Right lobe of liver (tissue), 6 donors: ENCODE measurements around the gene FGF2. TPM values are rescaled to one million over a fixed set of nuclear protein-coding genes. Genes with fewer than 3 reads are reported as not detected.

Experiments used
- ATAC-seq, 4 donors: fragments of 200-7000 bp; cut with Tn5 transposase; one replicate each; pipeline ENCODE4 v1.9.1; 2020; ENCODE audit warnings: mild to moderate bottlenecking in 4 of 4, moderate library complexity in 4 of 4
- DNase-seq, 3 donors: peaks; one replicate each; pipeline ENCODE4 v3.0.0-alpha.2; 2020
- H3K27ac ChIP-seq, 3 donors: fragments of 200-600 bp; one replicate each; pipeline ENCODE4 v1.8.0; 2022
- H3K27me3 ChIP-seq, 2 donors: fragments of 200-600 bp; one replicate each; pipeline ENCODE4 v1.8.0; 2022
- H3K36me3 ChIP-seq, 4 donors: fragments of 200-600 bp; sonication (generic) in 1 of 4; one replicate each; pipeline versions ENCODE4 v1.5.1 to v1.8.0; 2017 to 2022; ENCODE audit warnings: control low read depth in 1 of 4
- H3K4me1 ChIP-seq, 4 donors: fragments of 200-600 bp; sonication (generic) in 1 of 4; one replicate each; pipeline versions ENCODE4 v1.5.1 to v1.8.0; 2017 to 2022; ENCODE audit warnings: control low read depth in 1 of 4
- H3K4me3 ChIP-seq, 3 donors: fragments of 200-600 bp; one replicate each; pipeline ENCODE4 v1.8.0; 2022
- H3K9me3 ChIP-seq, 4 donors: fragments of 200-600 bp; sonication (generic) in 1 of 4; one replicate each; pipeline versions ENCODE4 v1.5.1 to v1.8.0; 2017 to 2022; ENCODE audit warnings: control low read depth in 1 of 4
- CTCF ChIP-seq, 4 donors: fragments of 200-600 bp in 3 of 4; fragments of 450-650 bp in 1 of 4; IDR thresholded peaks; one replicate each; pipeline versions ENCODE4 v1.5.1 to v1.8.0; 2016 to 2022; ENCODE audit warnings: antibody characterized with exemption in 4 of 4, mild to moderate bottlenecking in 2 of 4
- POLR2A ChIP-seq: fragments of 450-650 bp; IDR thresholded peaks from one replicate; pipeline ENCODE4 v1.6.1; 2017; ENCODE audit warnings: antibody characterized with exemption, mild to moderate bottlenecking
- WGBS: methylation state at CpG from one replicate; pipeline ENCODE4 v1.1.6; 2018; ENCODE audit warnings: low coverage, low lambda C conversion rate; ENCODE audit not compliant: insufficient coverage; ENCODE audit errors: missing lambda C conversion rate; 5-methylcytosine and 5-hydroxymethylcytosine counted together
- intact Hi-C, 2 donors: fragments of 100-400 bp; cut with DNase I; formaldehyde crosslinking; loops; one replicate each; pipeline versions ENCODE4 v1.11.2 to v1.14.1; 2022
- total RNA-seq, 6 experiments: library from RNA; depleted of rRNA in 2 of 6; stranded (reverse); fragments of >200 nt in 2 of 6; fragmentation: NEBNext Ultra II Directional in 3 of 6; extraction: Animal tissue kit (Norgen Biotek cat#: 25700) in 3 of 6; gene quantifications; one replicate each; pipeline versions ENCODE4 v1.1.0 to v1.2.4, GENCODE V29; 2016 to 2023
- donor health status: DM: no; HTN: yes; CAD: no.
- donor health status: DM: no; HTN: no; CAD: no.
- donor health status: DM: no; HTN: no; CAD: no.
- donor health status: DM: no; HTN: yes; CAD: no.
- donor health status: DM: no; HTN: yes; CAD: no.

FGF2 gene
- total RNA-seq, 6 experiments from 2014 or later, result 0.88 to 1.6 (median 1.1) TPM

GRCh38 chr4:122851568-122851967, 24.9 kb downstream of the FGF2 start:
- no peak for TF ChIP-seq CTCF (IDR thresholded peaks at IDR 0.05)
- no peak for TF ChIP-seq POLR2A
- no peaks in the 10 kb centered on the region for H3K36me3 ChIP-seq
- H3K4me3 ChIP-seq, result no peak overlapping the region
- H3K27ac ChIP-seq, result no peak overlapping the region
- intact Hi-C loops, result no loop called here
- DNase-seq (no peak), ATAC-seq (no peak)
- no peaks in the 10 kb centered on the region for H3K27me3 ChIP-seq
- no peaks in the 10 kb centered on the region for H3K4me1 ChIP-seq
- H3K9me3 ChIP-seq, result no peaks in the 10 kb centered on the region

- 48% methylated on average over 10 of the region's 10 CpGs for WGBS
- Histone ChIP-seq H3K4me1 (no peaks in the 10 kb centered on the region), H3K27ac (peak overlapping the region in 1 of 3 donors; percentile 11), H3K27me3 (no peaks in the 10 kb centered on the region), H3K4me3 (peak overlapping the region in 2 of 3 donors; percentile 8 to 23), H3K36me3 (no peaks in the 10 kb centered on the region), H3K9me3 (no peaks in the 10 kb centered on the region)
- TF ChIP-seq CTCF (IDR thresholded peaks at IDR 0.05) (no peak), POLR2A (no peak)
- intact Hi-C loops, result no loop called here
- DNase-seq (peak in 2 of 3 donors; percentile 20 to 50), ATAC-seq (peak; percentile 69 to 82 (median 78))
These were observed 28.1 kb downstream of the FGF2 start for GRCh38 chr4:122854447-122855352.

GRCh38 chr4:122855353-122855890, 28.8 kb downstream of the FGF2 start:
- Histone ChIP-seq H3K9me3 (no peaks in the 10 kb centered on the region), H3K4me3 (no peak overlapping the region), H3K36me3 (no peaks in the 10 kb centered on the region), H3K27ac (peak overlapping the region in 1 of 3 donors; percentile 11), H3K27me3 (no peaks in the 10 kb centered on the region), H3K4me1 (no peaks in the 10 kb centered on the region)
- WGBS, result 64% methylated on average over 2 of the region's 2 CpGs
- DNase-seq (no peak), ATAC-seq (no peak)
- intact Hi-C loops, result no loop called here
- TF ChIP-seq CTCF (IDR thresholded peaks at IDR 0.05) (no peak), POLR2A (no peak)

- TF ChIP-seq POLR2A (no peak), CTCF (IDR thresholded peaks at IDR 0.05) (no peak)
- Histone ChIP-seq H3K27me3 (no peaks in the 10 kb centered on the region), H3K4me3 (no peak overlapping the region), H3K36me3 (no peaks in the 10 kb centered on the region), H3K27ac (no peak overlapping the region), H3K9me3 (no peaks in the 10 kb centered on the region), H3K4me1 (no peaks in the 10 kb centered on the region)
- ATAC-seq, result peak; percentile 32 to 78 (median 65)
- WGBS, result 71% methylated on average over 2 of the region's 2 CpGs
- intact Hi-C loops, result no loop called here
- no peak for DNase-seq
These were observed 30.5 kb downstream of the FGF2 start for GRCh38 chr4:122857160-122857559.
